ENCODE data around the gene MAP1B. TPM values are rescaled to one million over a fixed set of nuclear protein-coding genes. Genes with fewer than 3 reads are reported as not detected.

MAP1B gene
- total RNA-seq, 2 donors from 2014 or later: 87.9 to 93.3 TPM

DNA sequence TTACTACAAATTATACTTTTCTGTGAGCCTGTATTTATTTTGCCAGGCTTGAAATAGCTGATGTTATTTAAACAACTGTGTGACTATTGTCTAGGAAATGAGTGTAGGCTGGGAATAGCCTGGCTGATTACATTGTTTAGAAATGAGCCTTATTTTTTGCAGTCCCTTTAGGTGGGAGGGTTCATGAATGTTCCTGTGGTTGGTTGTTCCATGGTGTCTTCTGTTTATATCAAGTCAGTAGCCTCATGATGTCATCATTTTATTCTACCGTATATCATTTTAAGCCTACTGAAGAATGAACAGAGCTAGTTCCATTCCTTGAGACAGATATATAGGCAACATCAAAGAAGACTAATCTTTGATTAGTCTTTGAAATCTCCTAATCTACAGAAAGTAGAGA, 53.1 kb downstream of the MAP1B start:
- H3K4me3 ChIP-seq (ENCODE audit: low read length): no peak overlapping the region
- Mint-ChIP-seq H3K4me3 (no peak overlapping the region), H3K27me3 (ENCODE audit: insufficient read depth) (no peaks in the 10 kb centered on the region), H3K27ac (no peak overlapping the region), H3K4me1 (peaks cover 11% of the 10 kb centered on the region), H3K9me3 (no peaks in the 10 kb centered on the region), H3K36me3 (ENCODE audit: low read depth) (peaks cover 16% of the 10 kb centered on the region)
- no peak overlapping the region for H3K27ac ChIP-seq (ENCODE audit: low read depth, low read length)
- H3K27me3 ChIP-seq (ENCODE audit: control insufficient read depth, insufficient read depth, low read length, poor library complexity, severe bottlenecking): no peaks in the 10 kb centered on the region
- H3K9me3 ChIP-seq (ENCODE audit: control insufficient read depth, low read length): no peaks in the 10 kb centered on the region
- TF ChIP-seq, protein P1, sequence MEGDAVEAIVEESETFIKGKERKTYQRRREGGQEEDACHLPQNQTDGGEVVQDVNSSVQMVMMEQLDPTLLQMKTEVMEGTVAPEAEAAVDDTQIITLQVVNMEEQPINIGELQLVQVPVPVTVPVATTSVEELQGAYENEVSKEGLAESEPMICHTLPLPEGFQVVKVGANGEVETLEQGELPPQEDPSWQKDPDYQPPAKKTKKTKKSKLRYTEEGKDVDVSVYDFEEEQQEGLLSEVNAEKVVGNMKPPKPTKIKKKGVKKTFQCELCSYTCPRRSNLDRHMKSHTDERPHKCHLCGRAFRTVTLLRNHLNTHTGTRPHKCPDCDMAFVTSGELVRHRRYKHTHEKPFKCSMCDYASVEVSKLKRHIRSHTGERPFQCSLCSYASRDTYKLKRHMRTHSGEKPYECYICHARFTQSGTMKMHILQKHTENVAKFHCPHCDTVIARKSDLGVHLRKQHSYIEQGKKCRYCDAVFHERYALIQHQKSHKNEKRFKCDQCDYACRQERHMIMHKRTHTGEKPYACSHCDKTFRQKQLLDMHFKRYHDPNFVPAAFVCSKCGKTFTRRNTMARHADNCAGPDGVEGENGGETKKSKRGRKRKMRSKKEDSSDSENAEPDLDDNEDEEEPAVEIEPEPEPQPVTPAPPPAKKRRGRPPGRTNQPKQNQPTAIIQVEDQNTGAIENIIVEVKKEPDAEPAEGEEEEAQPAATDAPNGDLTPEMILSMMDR (conservative IDR thresholded peaks at IDR 0.05): no peak
- H3K36me3 ChIP-seq (ENCODE audit: control insufficient read depth, insufficient read depth, low read length): peaks cover 69% of the 10 kb centered on the region
- WGBS, 2 experiments (ENCODE audit: insufficient coverage in 1 of 2, insufficient read length in 1 of 2): 100% methylated on average over 1 of the region's 1 CpG; no CpG with 5 or more reads in 1 of the 2 experiments
- peaks cover 6% of the 10 kb centered on the region for H3K4me1 ChIP-seq (ENCODE audit: control insufficient read depth, insufficient read depth, low read length)
- DNase-seq: no peak
- no peak overlapping the region for H3K9ac ChIP-seq (ENCODE audit: extremely low read depth, low read length, poor library complexity, severe bottlenecking)

GRCh38 chr5:72160959-72161358, 53.7 kb downstream of the MAP1B start:
- Mint-ChIP-seq H3K36me3 (ENCODE audit: low read depth) (peaks cover 15% of the 10 kb centered on the region), H3K4me1 (peaks cover 15% of the 10 kb centered on the region), H3K27me3 (ENCODE audit: insufficient read depth) (no peaks in the 10 kb centered on the region), H3K4me3 (no peak overlapping the region), H3K27ac (no peak overlapping the region), H3K9me3 (no peaks in the 10 kb centered on the region)
- H3K27ac ChIP-seq (ENCODE audit: low read depth, low read length): no peak overlapping the region
- H3K36me3 ChIP-seq (ENCODE audit: control insufficient read depth, insufficient read depth, low read length): peaks cover 67% of the 10 kb centered on the region
- TF ChIP-seq, protein P1 (conservative IDR thresholded peaks at IDR 0.05): no peak
- no peaks in the 10 kb centered on the region for H3K27me3 ChIP-seq (ENCODE audit: control insufficient read depth, insufficient read depth, low read length, poor library complexity, severe bottlenecking)
- H3K9me3 ChIP-seq (ENCODE audit: control insufficient read depth, low read length): no peaks in the 10 kb centered on the region
- no peak for DNase-seq
- H3K4me3 ChIP-seq (ENCODE audit: low read length): no peak overlapping the region
- peaks cover 12% of the 10 kb centered on the region for H3K4me1 ChIP-seq (ENCODE audit: control insufficient read depth, insufficient read depth, low read length)
- no peak overlapping the region for H3K9ac ChIP-seq (ENCODE audit: extremely low read depth, low read length, poor library complexity, severe bottlenecking)

DNA sequence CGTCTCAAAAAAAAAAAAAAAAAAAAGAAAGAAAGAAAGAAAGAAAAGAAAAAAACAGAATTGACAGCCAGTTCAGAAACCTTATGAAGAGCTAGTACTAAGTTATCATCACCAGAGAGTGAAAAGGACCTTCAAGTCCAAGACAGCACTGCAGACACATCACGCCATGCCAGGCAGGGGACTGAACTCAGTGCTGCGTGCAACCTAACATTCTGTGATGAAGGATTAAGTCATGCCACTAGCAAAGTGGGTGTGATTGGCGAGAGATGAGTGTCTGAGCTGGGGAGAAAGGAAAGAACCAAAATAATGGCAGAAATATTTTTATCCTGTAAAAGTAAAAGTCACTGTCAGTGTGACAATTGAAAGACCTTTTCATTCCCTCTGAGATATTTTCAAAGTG, 54.7 kb downstream of the MAP1B start:
- peaks cover 65% of the 10 kb centered on the region for H3K36me3 ChIP-seq (ENCODE audit: control insufficient read depth, insufficient read depth, low read length)
- no peaks in the 10 kb centered on the region for H3K9me3 ChIP-seq (ENCODE audit: control insufficient read depth, low read length)
- no peak overlapping the region for H3K4me3 Mint-ChIP-seq
- no peaks in the 10 kb centered on the region for H3K27me3 ChIP-seq (ENCODE audit: control insufficient read depth, insufficient read depth, low read length, poor library complexity, severe bottlenecking)
- no peak overlapping the region for H3K9ac ChIP-seq (ENCODE audit: extremely low read depth, low read length, poor library complexity, severe bottlenecking)
- 93 to 100% methylated on average over 1 to 4 of the region's 4 CpGs for WGBS, 2 experiments (ENCODE audit: insufficient coverage in 1 of 2, insufficient read length in 1 of 2)
- TF ChIP-seq, protein P1 (conservative IDR thresholded peaks at IDR 0.05): no peak
- DNase-seq: no peak
- peaks cover 12% of the 10 kb centered on the region for H3K36me3 Mint-ChIP-seq (ENCODE audit: low read depth)
- no peak overlapping the region for H3K27ac Mint-ChIP-seq
- peaks cover 21% of the 10 kb centered on the region for H3K4me1 ChIP-seq (ENCODE audit: control insufficient read depth, insufficient read depth, low read length)
- H3K27ac ChIP-seq (ENCODE audit: low read depth, low read length): no peak overlapping the region
- no peaks in the 10 kb centered on the region for H3K27me3 Mint-ChIP-seq (ENCODE audit: insufficient read depth)
- peaks cover 24% of the 10 kb centered on the region for H3K4me1 Mint-ChIP-seq
- H3K9me3 Mint-ChIP-seq: no peaks in the 10 kb centered on the region
- H3K4me3 ChIP-seq (ENCODE audit: low read length): no peak overlapping the region
